Activated CD4-positive, alpha-beta T cell treated with anti-CD3 and anti-CD28 coated beads, Interleukin-2, amount 50 U/mL, for 24 hours (primary cell): ENCODE measurements around the gene SLC17A5.
"Not testable (repeated sequence)": the region's sequence is repeated elsewhere in the genome, so short reads cannot be mapped to it uniquely, and the experiment has no call there.

Source experiments
- DNase-seq, 2 donors: peaks; one replicate each; pipeline ENCODE4 v3.0.0-alpha.2; 2020; ENCODE audit warnings: low read depth in 1 of 2, low spot score in 1 of 2

The SLC17A5 gene

GRCh38 chr6:73666393-73666792 is 12.6 kb upstream of the SLC17A5 start:
- no peak for DNase-seq

- no peak for DNase-seq
These were observed 12.0 kb upstream of the SLC17A5 start for GRCh38 chr6:73665686-73666319.

- no peak for DNase-seq
These were observed 10.9 kb upstream of the SLC17A5 start for GRCh38 chr6:73664701-73665100.

GRCh38 chr6:73657201-73657600 is 3.4 kb upstream of the SLC17A5 start:
- no peak for DNase-seq

GRCh38 chr6:73656531-73657145 is 2.8 kb upstream of the SLC17A5 start:
- no peak for DNase-seq

GRCh38 chr6:73655341-73655917 is 1.6 kb upstream of the SLC17A5 start:
- DNase-seq: no peak

- DNase-seq: peak; percentile 24 to 50
These were observed 888 bp downstream of the SLC17A5 start for GRCh38 chr6:73652637-73653570.

- no peak for DNase-seq
These were observed 4.0 kb downstream of the SLC17A5 start for GRCh38 chr6:73649783-73650182.

- no peak for DNase-seq
These were observed 5.6 kb downstream of the SLC17A5 start for GRCh38 chr6:73648166-73648565.

- DNase-seq: no peak
These were observed 8.7 kb downstream of the SLC17A5 start for GRCh38 chr6:73644941-73645591.

GRCh38 chr6:73644030-73644429 is 9.8 kb downstream of the SLC17A5 start:
- no peak for DNase-seq

- no peak for DNase-seq
These were observed 11.3 kb downstream of the SLC17A5 start for GRCh38 chr6:73642530-73642929.

- DNase-seq: no peak
These were observed 13.5 kb downstream of the SLC17A5 start for GRCh38 chr6:73640179-73640750.

- DNase-seq: no peak
These were observed 14.8 kb downstream of the SLC17A5 start for GRCh38 chr6:73639040-73639439.

GRCh38 chr6:73637404-73637803 is 16.4 kb downstream of the SLC17A5 start:
- no peak for DNase-seq

- no peak for DNase-seq
These were observed 17.7 kb downstream of the SLC17A5 start for GRCh38 chr6:73636048-73636447.

GRCh38 chr6:73632346-73632745 is 21.4 kb downstream of the SLC17A5 start:
- DNase-seq: no peak

GRCh38 chr6:73631849-73632248 is 21.9 kb downstream of the SLC17A5 start:
- DNase-seq: no peak

GRCh38 chr6:73630401-73630800 is 23.4 kb downstream of the SLC17A5 start:
- DNase-seq: no peak

- no peak for DNase-seq
These were observed 28.9 kb downstream of the SLC17A5 start for GRCh38 chr6:73624896-73625295.

- DNase-seq: not testable (repeated sequence)
These were observed 30.3 kb downstream of the SLC17A5 start for GRCh38 chr6:73623480-73623879.
